ENCODE measurements around the gene PAPSS1. TPM values are rescaled to one million over a fixed set of nuclear protein-coding genes. Genes with fewer than 3 reads are reported as not detected.
"Not testable (repeated sequence)": the region's sequence is repeated elsewhere in the genome, so short reads cannot be mapped to it uniquely, and the experiment has no call there.

Gene PAPSS1
- total RNA-seq, 1 donor from 2014 or later: 70.8 TPM

DNA sequence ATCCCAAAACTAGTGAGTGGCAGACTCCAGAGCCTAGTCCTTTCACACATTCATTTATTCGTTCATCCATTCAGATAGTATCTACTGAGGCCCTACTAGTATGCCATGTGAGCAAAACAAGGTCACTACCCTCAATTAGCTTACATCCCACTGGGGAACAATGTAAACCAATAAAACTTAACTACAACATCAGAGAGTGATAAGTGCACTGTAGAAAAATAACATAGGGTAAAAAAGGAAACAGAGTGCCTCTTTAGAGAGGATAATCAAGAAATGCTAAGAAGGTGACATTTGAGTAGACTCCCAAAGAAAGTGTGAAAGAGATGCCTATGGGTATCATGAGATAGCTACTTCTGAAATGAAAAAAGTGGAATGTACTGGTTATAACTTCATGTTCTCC, 18.5 kb downstream of the PAPSS1 start:
- TF ChIP-seq, protein P1, sequence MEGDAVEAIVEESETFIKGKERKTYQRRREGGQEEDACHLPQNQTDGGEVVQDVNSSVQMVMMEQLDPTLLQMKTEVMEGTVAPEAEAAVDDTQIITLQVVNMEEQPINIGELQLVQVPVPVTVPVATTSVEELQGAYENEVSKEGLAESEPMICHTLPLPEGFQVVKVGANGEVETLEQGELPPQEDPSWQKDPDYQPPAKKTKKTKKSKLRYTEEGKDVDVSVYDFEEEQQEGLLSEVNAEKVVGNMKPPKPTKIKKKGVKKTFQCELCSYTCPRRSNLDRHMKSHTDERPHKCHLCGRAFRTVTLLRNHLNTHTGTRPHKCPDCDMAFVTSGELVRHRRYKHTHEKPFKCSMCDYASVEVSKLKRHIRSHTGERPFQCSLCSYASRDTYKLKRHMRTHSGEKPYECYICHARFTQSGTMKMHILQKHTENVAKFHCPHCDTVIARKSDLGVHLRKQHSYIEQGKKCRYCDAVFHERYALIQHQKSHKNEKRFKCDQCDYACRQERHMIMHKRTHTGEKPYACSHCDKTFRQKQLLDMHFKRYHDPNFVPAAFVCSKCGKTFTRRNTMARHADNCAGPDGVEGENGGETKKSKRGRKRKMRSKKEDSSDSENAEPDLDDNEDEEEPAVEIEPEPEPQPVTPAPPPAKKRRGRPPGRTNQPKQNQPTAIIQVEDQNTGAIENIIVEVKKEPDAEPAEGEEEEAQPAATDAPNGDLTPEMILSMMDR (IDR thresholded peaks at IDR 0.05): no peak
- DNase-seq: no peak
- H3K9me3 ChIP-seq: peaks cover 12% of the 10 kb centered on the region
- no peaks in the 10 kb centered on the region for H3K36me3 ChIP-seq
- no peak overlapping the region for H3K4me3 ChIP-seq
- intact Hi-C loops (cut with DNase I): no loop called here
- H3K27me3 ChIP-seq: no peaks in the 10 kb centered on the region
- ATAC-seq: no peak
- H3K4me1 ChIP-seq: no peaks in the 10 kb centered on the region
- no peak overlapping the region for H3K27ac ChIP-seq

- H3K9me3 ChIP-seq: no peaks in the 10 kb centered on the region
- no peaks in the 10 kb centered on the region for H3K4me1 ChIP-seq
- no peak for ATAC-seq
- intact Hi-C loops (cut with DNase I): no loop called here
- TF ChIP-seq, protein P1 (IDR thresholded peaks at IDR 0.05): no peak
- H3K27me3 ChIP-seq: no peaks in the 10 kb centered on the region
- no peak overlapping the region for H3K4me3 ChIP-seq
- no peaks in the 10 kb centered on the region for H3K36me3 ChIP-seq
- no peak overlapping the region for H3K27ac ChIP-seq
- no peak for DNase-seq
These were observed 20.4 kb downstream of the PAPSS1 start for GRCh38 chr4:107699466-107700206.

- H3K4me3 ChIP-seq; H3K27me3 ChIP-seq; H3K27ac ChIP-seq; H3K4me1 ChIP-seq; H3K9me3 ChIP-seq; intact Hi-C loops (cut with DNase I); ATAC-seq; H3K36me3 ChIP-seq; DNase-seq: not testable (repeated sequence)
These were observed 23.8 kb downstream of the PAPSS1 start for GRCh38 chr4:107696187-107696586.

DNA sequence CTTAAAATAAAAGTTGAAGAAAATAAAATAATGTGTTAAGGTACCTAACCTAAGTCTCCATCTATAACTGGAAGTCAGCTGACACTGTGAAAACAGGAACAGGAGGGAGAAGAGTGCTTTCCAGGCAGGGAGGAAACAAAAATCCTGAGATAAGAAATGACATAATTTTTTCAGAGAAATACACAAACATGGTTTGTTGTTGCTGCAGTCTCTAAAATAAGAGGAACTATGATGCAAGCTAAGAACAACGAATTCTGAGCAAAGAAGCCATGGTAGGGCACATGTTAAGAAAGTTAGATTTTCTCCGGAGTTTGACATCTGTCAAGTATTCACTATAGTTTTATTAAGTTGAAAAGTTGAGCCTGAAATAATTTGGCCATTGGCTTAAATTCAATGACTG, 26.9 kb downstream of the PAPSS1 start:
- peak overlapping the region; percentile 11 for H3K27ac ChIP-seq
- peak; percentile 72 for ATAC-seq
- H3K4me1 ChIP-seq: peaks cover 6% of the 10 kb centered on the region

DNA sequence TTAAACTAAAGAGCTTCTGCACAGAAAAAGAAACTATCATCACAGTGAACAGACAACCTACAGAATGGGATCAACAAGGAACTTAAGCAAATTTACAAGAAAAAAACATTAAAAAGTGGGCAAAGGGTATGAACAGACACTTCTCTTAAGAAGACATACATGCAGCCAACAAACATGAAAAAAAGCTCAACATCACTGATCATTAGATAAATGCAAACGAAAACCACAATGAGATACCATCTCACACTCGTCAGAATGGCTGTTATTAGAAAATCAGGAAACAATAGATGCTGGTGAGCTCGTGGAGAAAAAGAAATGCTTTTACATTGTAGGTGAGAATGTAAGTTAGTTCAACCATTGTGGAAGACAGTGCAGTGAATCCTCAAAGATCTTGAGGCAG, 27.8 kb downstream of the PAPSS1 start:
- no peaks in the 10 kb centered on the region for H3K36me3 ChIP-seq
- ATAC-seq: no peak
- TF ChIP-seq, protein P1 (IDR thresholded peaks at IDR 0.05): no peak
- H3K27ac ChIP-seq: no peak overlapping the region
- H3K27me3 ChIP-seq: no peaks in the 10 kb centered on the region
- no peaks in the 10 kb centered on the region for H3K9me3 ChIP-seq
- H3K4me1 ChIP-seq: peaks cover 6% of the 10 kb centered on the region
- no peak overlapping the region for H3K4me3 ChIP-seq
- intact Hi-C loops (cut with DNase I): no loop called here
- no peak for DNase-seq

More for the DNA sequence above, 26.9 kb downstream of the PAPSS1 start:
- Histone ChIP-seq H3K36me3 (no peaks in the 10 kb centered on the region), H3K27me3 (no peaks in the 10 kb centered on the region), H3K4me3 (no peak overlapping the region), H3K9me3 (no peaks in the 10 kb centered on the region)
- no peak for DNase-seq
- intact Hi-C loops (cut with DNase I): no loop called here
- TF ChIP-seq, protein P1 (IDR thresholded peaks at IDR 0.05): no peak

- intact Hi-C loops (cut with DNase I): no loop called here
- peaks cover 6% of the 10 kb centered on the region for H3K4me1 ChIP-seq
These were observed 28.7 kb downstream of the PAPSS1 start for GRCh38 chr4:107691378-107691777.

More at GRCh38 chr4:107691378-107691777, 28.7 kb downstream of the PAPSS1 start:
- TF ChIP-seq, protein P1 (IDR thresholded peaks at IDR 0.05): no peak
- no peak for ATAC-seq
- no peak for DNase-seq
- H3K9me3 ChIP-seq: no peaks in the 10 kb centered on the region
- no peak overlapping the region for H3K4me3 ChIP-seq
- H3K27ac ChIP-seq: no peak overlapping the region
- no peaks in the 10 kb centered on the region for H3K27me3 ChIP-seq
- H3K36me3 ChIP-seq: peaks cover 6% of the 10 kb centered on the region

All from upper lobe of right lung (tissue), 1 donor.